ENCODE measurements around the gene NMT2.
"Not testable (repeated sequence)": the region's sequence is repeated elsewhere in the genome, so short reads cannot be mapped to it uniquely, and the experiment has no call there.

The NMT2 gene

GRCh38 chr10:15168291-15168785 is at the start of gene NMT2:
NMT2 (minus strand) TSS chr10:15168693; CDS start chr10:15168612, 81 bp downstream.
- peak; percentile 88 for DNase-seq

DNA sequence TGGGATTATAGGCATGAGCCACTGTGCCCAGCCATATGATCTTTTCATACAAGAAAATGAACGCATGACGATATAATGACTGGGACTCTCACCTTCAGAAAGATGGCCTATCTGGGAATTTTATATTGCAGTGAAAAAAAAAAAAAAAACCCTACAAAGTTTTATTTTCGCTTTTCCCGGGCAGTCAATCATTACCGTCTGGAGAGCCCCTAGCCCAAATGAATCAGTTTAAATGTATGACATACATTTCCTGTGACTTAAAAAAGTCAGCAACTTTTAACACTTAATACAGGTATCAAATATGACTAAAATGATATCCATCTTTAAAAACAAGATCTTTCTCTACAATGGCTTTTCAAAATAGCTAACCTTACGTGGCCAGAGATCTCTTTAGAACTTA is 48.2 kb upstream of the NMT2 start:
- no peak for DNase-seq

GRCh38 chr10:15214237-15214636 is 45.7 kb upstream of the NMT2 start:
- DNase-seq, result no peak

DNA sequence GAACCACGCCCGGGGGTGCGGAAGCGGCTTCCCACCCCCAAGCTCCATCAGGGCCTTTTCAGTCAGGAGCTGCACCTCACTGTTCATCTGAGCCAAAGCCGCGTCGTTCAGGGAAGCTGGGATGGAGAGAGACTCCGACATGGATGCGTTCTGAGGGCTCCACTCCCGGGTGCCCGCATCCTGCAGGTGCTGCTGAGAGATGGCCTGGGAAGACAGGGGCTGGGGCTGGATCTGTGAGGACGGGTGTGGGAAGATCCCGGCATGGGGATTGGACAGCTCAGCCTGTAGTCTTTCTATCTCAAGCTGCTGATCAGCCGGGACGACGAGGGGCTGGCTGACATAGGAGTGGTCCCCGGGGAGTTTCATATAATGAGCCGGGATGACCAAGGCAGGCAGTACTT is 45.0 kb upstream of the NMT2 start:
- no peak for DNase-seq

DNA sequence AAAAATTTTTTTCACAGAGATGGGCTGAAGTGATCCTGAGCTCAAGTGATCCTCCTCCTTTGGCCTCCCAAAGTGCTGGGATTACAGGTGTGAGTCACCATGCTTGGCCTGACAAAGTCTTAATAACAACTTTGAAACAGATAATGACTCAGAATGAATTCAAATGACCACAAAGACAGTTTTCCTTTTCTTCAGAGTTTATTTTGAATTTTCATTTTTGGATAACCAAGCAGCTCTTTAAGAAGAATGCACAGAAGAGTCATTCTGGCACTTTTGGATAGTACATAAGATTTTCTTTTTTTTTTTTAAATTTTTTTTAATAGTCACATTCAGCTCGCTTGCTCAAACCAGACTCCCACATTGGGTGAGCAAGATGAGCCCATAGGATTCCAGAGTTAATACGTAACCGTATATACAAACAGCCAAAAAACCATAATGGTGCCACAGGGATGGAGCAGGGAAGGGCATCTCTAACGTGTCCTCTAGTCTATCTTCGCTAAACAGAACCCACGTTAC is 43.0 kb upstream of the NMT2 start:
- DNase-seq, result peak; percentile 82

- no peak for DNase-seq
These were observed 42.0 kb upstream of the NMT2 start for GRCh38 chr10:15210521-15210920.

- peak; percentile 69 for DNase-seq
These were observed 41.5 kb upstream of the NMT2 start for GRCh38 chr10:15209827-15210509.

DNA sequence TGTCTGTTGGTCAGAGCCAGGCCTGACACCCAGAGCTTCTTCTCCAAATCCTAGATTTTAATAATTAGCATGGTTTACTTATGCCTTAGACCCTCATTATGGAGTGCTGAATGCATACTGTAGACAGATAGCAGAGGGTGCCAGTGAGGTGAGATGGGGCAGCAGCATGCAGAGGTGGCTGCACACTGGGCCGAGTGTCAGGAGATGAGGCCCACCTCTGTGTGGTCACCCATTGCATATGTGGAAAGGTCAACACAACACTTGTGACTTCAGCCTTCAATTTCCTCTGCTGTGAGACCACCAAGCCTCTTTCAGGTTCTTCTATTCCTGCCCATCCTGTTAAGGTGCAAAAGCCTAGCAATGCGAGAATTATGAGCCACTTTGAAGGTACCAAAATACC is 39.7 kb upstream of the NMT2 start:
- DNase-seq, result no peak

- DNase-seq, result not testable (repeated sequence)
These were observed 38.9 kb upstream of the NMT2 start for GRCh38 chr10:15207410-15207809.

- DNase-seq, result no peak
These were observed 34.1 kb upstream of the NMT2 start for GRCh38 chr10:15202639-15203038.

- not testable (repeated sequence) for DNase-seq
These were observed 33.8 kb upstream of the NMT2 start for GRCh38 chr10:15202301-15202621.

GRCh38 chr10:15201589-15202300 is 33.3 kb upstream of the NMT2 start:
- DNase-seq, result peak; percentile 70

GRCh38 chr10:15200626-15201025 is 32.1 kb upstream of the NMT2 start:
- peak; percentile 92 for DNase-seq

DNA sequence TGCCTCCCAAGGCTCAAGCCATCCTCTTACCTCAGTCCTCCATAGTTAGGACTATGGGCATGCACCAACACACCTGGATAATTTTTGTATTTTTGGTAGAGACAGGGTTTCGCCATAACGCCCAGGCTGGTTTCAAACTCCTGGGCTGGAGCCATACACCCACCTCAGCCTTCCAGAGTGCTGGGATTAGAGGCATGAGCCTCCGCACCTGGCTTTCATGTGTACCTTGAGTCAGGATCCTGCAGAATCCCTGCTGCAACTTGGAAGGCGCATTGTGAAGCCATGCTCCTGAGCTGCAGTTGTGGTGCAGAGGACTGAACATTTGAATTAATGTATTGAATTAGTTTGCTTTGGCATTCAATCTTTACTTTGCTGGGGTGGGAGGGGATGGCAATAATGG is 29.4 kb upstream of the NMT2 start:
- DNase-seq, result no peak

DNA sequence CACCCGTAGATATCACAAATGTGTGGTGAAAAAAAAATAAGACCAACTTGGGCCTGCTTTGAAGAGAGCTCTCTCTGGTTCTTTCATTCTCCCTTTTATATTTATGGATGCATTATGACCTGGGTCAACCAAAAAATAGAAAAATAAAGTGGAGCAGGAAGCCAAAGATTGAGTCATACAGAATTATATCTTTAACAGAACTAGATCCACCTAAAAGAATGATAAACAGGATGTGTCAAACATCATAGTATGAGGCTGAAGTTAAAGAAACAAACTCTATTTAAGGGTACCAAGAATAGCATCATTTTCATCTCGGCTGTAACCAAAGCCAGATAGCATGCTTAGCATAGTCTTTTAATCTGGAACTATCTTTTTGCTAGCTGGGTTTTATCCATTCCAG is 28.8 kb upstream of the NMT2 start:
- DNase-seq, result peak; percentile 59

- DNase-seq, result no peak
These were observed 27.7 kb upstream of the NMT2 start for GRCh38 chr10:15196021-15196834.

DNA sequence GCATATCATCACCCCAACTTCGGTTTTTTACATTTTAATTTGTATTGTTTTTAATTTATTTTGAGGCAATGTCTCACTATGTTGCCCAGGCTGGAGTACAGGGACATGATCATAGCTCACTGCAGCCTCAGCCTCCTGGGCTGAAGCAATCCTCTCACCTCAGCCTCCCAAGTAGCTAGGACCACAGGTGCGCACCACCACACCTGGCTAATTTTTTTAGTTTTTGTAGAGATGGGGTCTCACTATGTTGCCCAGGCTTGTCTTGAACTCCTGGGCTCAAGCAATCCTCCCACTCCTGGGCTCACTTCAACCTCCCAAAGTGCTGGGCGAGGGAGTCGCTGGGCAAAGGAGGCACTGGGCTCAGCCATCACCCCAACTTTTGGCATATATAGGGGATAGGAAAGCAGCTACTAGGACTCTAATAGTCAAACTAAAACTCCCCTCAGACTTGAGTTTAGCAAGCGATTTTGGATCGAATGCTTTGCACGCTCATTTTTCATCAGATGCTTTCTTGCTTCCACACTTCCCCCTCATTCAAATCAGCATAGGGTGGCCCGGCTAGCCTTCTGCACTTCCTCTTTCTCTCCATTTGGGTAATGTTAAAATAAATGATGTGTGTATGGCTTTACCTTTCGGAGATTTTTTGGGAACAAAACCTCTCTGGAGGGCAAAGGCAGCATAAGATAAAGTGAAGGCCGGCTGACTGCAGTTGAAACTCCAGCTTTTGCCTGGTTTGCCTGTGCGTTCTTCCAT is 20.8 kb upstream of the NMT2 start:
- DNase-seq, result no peak

DNA sequence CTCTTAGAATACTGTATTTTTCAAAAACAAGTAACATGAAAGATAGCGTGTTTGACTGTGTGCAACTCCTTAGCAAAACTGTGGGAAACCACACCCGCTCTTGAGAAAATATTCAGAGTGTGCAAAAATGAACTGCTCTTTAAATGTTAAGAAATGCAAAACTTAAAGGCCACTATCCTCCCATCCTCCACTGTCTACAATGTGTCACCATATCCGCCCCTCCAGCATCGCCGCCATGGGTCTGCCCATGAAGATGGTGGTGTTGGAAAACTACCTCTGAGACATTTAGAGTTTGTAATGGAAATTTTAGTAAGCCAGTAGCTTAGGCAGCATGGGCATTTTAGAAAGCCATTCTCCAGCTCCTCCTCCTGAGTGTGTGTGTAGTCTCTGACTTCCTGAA is 20.1 kb upstream of the NMT2 start:
- no peak for DNase-seq

DNA sequence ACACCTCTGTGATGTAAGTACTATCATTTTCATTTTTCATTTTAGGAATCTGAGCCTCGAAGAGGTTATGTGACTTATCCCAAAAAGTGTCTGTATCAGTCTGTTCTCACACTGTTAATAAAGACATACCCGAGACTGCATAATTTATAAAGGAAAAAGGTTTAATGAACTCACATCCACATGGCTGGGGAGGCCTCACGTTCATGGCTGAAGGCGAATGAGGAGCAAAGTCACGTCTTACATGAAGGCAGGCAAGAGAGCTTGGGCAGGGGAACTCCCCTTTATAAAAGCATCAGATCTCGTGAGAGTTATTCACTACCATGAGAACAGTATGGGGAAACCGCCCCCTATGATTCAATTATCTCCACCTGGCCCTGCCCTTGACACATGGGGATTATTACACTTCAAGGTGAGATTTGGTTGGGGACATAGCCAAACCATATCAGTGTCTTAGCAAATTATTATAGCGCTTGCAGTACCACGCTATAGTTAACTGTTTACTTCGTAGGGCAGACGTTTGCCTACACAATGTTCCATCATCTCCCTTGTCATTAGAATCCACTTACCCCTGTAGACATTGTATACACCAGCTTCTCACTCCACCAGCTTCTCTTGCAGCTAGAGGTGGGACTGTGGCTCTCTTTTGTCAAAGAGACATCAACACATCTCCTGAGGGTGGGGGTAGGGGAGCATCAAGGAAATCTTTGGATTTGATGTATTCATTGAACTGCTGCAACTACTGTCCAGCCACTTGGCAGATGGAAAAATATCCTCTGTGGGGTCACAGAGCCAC is 15.4 kb upstream of the NMT2 start:
- no peak for DNase-seq

GRCh38 chr10:15182540-15183207 is 14.2 kb upstream of the NMT2 start:
- DNase-seq, result peak; percentile 41

DNA sequence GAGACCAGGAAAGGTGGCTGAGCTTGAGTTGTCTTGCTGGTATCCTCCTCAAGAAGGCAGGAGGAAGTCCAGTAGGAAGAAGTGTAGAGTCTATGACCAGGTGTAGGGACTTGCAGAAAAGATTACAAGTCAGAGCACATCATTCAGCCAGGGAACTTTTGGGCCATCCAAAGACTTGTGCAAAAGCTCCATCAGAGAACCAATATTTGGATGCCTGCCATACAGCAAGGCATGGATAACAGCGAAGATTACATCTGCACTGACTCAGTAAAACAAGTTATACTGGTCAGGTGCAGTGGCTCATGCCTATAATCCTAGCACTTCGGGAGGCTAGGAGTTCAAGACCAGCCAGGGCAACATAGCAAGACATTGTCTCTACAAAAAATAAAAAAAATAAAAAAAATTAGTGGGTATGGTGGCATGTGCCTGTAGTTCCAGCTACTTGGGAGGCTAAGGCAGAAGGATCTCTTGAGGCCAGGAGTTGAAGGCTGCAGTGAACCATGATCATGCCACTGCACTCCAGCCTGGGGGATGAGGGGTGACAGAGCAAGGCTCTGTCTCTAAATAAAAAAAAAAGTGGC is 13.2 kb upstream of the NMT2 start:
- DNase-seq, result no peak
